Naive B cell (primary cell): ENCODE results near the gene SYF2. TPM values are rescaled to one million over a fixed set of nuclear protein-coding genes. Genes with fewer than 3 reads are reported as not detected.
"Not testable (repeated sequence)": the region's sequence is repeated elsewhere in the genome, so short reads cannot be mapped to it uniquely, and the experiment has no call there.

Source experiments
- ATAC-seq, 2 donors: fragments of 150-1000 bp; cut with Tn5 transposase; 2 replicates each; pipeline ENCODE4 v1.10.0; 2021; ENCODE audit warnings: low read depth in 2 of 2, mild to moderate bottlenecking in 2 of 2, moderate library complexity in 2 of 2
- DNase-seq: peaks from one replicate; pipeline ENCODE4 v3.0.0; 2022
- H3K27ac Mint-ChIP-seq, 6 donors: one replicate each; pipeline ENCODE4 v1.8.0; 2020 to 2022; ENCODE audit warnings: mild to moderate bottlenecking in 6 of 6, mixed read lengths in 6 of 6, moderate library complexity in 5 of 6, inconsistent platforms in 2 of 6
- H3K27me3 Mint-ChIP-seq, 3 donors: one replicate each; pipeline ENCODE4 v1.8.0; 2021 to 2022; ENCODE audit warnings: mixed read lengths in 3 of 3, mild to moderate bottlenecking in 1 of 3
- H3K36me3 Mint-ChIP-seq, 2 donors: one replicate each; pipeline ENCODE4 v1.8.0; 2020 to 2022; ENCODE audit warnings: mixed read lengths in 2 of 2, inconsistent platforms in 1 of 2, mild to moderate bottlenecking in 1 of 2
- H3K4me1 Mint-ChIP-seq, 3 donors: one replicate each; pipeline ENCODE4 v1.8.0; 2020 to 2022; ENCODE audit warnings: mixed read lengths in 3 of 3, inconsistent platforms in 1 of 3, mild to moderate bottlenecking in 1 of 3, moderate library complexity in 1 of 3
- H3K4me3 Mint-ChIP-seq, 8 donors: one replicate each; pipeline ENCODE4 v1.8.0; 2020 to 2022; ENCODE audit warnings: mild to moderate bottlenecking in 8 of 8, mixed read lengths in 8 of 8, moderate library complexity in 8 of 8, inconsistent platforms in 2 of 8
- H3K9me3 Mint-ChIP-seq, 7 donors: one replicate each; pipeline ENCODE4 v1.8.0; 2020 to 2022; ENCODE audit warnings: mixed read lengths in 7 of 7, mild to moderate bottlenecking in 5 of 7, inconsistent platforms in 2 of 7, moderate library complexity in 1 of 7
- polyA plus RNA-seq, 6 donors: library from polyadenylated mRNA; unstranded; fragments of 300-500 nt; fragmentation: Illumina TruSeq; gene quantifications; one replicate each; pipeline ENCODE4 v1.2.3, GENCODE V29; 2021; ENCODE audit warnings: low read depth in 6 of 6

Gene SYF2
- polyA plus RNA-seq, 6 donors from 2014 or later = 69.2 to 93.1 (median 78.0) TPM

DNA sequence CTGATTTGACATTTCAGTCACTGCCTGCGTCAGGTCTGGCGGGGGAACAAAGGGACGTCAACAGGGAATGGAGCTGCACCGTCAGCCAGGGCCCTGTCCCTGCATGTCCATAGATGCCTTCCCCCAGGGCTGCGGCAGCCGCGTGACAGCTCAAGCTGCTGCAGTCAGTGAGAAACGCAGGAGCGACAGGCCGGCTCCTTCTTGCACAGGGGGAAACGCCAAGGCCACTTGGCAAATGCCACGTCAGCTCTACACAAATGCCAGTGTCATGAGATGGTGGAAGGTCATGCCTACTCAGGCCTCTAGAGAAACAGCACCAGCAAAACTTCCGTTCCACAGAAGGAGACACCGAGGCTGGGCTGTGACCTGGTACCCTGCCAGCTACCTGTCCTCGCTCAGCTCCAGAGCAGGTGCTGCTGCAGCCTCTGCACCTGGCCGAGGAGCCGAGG, 37.7 kb downstream of the SYF2 start:
- Mint-ChIP-seq H3K4me1 (peaks cover 10 to 16% (median 13%) of the 10 kb centered on the region in 3 donors), H3K27me3 (peaks cover 17 to 31% (median 22%) of the 10 kb centered on the region in 3 donors), H3K36me3 (no peaks in the 10 kb centered on the region), H3K4me3 (no peak overlapping the region), H3K27ac (no peak overlapping the region), H3K9me3 (no peaks in the 10 kb centered on the region)
- DNase-seq (no peak), ATAC-seq (no peak)

DNA sequence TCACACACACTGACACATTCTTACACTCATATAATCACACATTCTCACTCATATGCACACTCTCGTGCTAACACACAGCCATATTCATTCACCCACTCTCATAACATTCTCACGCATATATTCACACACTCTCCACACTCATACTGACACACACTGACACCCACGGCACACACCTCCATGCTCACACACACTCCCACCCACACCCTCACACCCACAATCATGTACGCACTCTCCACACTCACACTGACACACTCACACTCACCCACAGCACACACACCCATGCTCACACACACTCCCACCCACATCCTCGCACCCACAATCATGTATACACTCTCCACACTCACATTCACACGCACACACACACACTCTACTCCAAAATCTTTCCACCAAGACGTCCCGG, 38.2 kb downstream of the SYF2 start:
- peaks cover 10 to 14% (median 13%) of the 10 kb centered on the region in 3 donors for H3K4me1 Mint-ChIP-seq
- no peak overlapping the region for H3K4me3 Mint-ChIP-seq
- no peaks in the 10 kb centered on the region for H3K36me3 Mint-ChIP-seq
- no peaks in the 10 kb centered on the region for H3K9me3 Mint-ChIP-seq
- ATAC-seq = no peak
- H3K27ac Mint-ChIP-seq = peak overlapping the region in 3 of 6 donors; percentile 14 to 37 (median 23)
- H3K27me3 Mint-ChIP-seq = peaks cover 17 to 26% (median 22%) of the 10 kb centered on the region in 3 donors
- DNase-seq = no peak

DNA sequence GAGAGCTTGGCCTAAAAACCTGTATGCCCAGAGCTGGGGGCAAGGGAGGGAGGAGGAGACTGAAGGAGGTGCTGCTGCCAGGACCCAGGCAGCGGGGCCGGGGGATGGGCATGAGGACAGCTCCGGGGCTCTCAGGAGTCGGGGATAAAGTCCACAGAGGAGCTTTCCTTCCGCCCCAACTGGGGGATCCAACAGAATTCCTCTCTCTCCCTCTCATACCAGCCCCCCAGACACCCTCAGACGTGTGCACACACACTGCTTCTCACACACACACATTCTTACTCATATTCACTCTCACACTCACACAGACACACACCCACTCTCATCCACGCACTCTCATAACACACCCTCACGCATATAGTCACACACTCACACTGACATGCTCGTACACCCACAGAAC, 39.1 kb downstream of the SYF2 start:
- DNase-seq = no peak
- peaks cover 17 to 24% (median 18%) of the 10 kb centered on the region in 3 donors for H3K27me3 Mint-ChIP-seq
- no peaks in the 10 kb centered on the region for H3K9me3 Mint-ChIP-seq
- no peak overlapping the region for H3K27ac Mint-ChIP-seq
- H3K4me1 Mint-ChIP-seq = peaks cover 4 to 6% (median 5%) of the 10 kb centered on the region in 3 donors
- H3K36me3 Mint-ChIP-seq = no peaks in the 10 kb centered on the region
- no peak overlapping the region for H3K4me3 Mint-ChIP-seq
- no peak for ATAC-seq

DNA sequence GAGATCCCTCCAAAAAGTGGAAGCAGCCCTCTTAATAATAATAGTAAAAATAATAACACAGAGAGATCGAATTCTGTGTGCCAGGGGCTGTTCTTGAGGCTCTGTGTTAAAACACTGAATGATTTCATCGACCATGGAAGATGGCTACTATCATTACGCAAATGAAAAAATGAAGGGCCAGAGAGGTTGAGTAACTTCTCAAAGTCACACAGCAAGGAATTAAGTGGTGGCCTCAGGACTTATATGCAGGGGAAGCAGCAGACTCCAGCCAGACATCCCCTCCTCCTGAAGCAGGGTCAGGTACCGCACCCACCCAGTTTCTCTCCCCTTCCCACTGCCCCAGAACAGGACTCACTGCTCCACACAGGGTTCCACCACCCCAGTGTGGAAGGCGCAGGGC, 40.1 kb downstream of the SYF2 start:
- H3K4me3 Mint-ChIP-seq = no peak overlapping the region
- peaks cover 16 to 19% (median 17%) of the 10 kb centered on the region in 3 donors for H3K27me3 Mint-ChIP-seq

DNA sequence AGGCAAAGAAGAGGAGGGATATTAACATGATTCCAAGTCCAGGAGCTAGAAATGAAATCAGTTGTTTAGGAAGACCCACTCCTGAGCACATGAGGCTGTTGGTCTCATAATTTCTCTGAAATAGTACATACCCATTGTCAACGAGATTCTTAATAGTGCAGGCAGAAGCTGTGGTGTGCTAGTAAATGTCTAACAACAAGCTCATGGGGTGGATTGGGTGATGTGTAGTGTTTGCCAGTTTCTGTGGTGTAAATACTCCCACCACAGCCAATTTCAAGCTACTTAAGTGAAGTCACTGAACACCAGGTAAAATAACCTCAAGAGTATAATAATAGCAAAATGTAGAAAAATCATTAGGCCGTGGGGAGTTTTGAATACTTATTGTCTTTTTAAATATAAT, 42.0 kb downstream of the SYF2 start:
- H3K27me3 Mint-ChIP-seq = peaks cover 16 to 34% (median 33%) of the 10 kb centered on the region in 3 donors
- H3K4me1 Mint-ChIP-seq = no peaks in the 10 kb centered on the region
- no peaks in the 10 kb centered on the region for H3K9me3 Mint-ChIP-seq
- H3K27ac Mint-ChIP-seq = no peak overlapping the region
- H3K36me3 Mint-ChIP-seq = no peaks in the 10 kb centered on the region
- no peak for DNase-seq
- no peak overlapping the region for H3K4me3 Mint-ChIP-seq
- ATAC-seq = no peak

More for the DNA sequence above, 40.1 kb downstream of the SYF2 start:
- ATAC-seq = no peak
- H3K4me1 Mint-ChIP-seq = no peaks in the 10 kb centered on the region
- DNase-seq = no peak
- H3K27ac Mint-ChIP-seq = peak overlapping the region in 1 of 6 donors; percentile 33
- H3K9me3 Mint-ChIP-seq = no peaks in the 10 kb centered on the region
- no peaks in the 10 kb centered on the region for H3K36me3 Mint-ChIP-seq

DNA sequence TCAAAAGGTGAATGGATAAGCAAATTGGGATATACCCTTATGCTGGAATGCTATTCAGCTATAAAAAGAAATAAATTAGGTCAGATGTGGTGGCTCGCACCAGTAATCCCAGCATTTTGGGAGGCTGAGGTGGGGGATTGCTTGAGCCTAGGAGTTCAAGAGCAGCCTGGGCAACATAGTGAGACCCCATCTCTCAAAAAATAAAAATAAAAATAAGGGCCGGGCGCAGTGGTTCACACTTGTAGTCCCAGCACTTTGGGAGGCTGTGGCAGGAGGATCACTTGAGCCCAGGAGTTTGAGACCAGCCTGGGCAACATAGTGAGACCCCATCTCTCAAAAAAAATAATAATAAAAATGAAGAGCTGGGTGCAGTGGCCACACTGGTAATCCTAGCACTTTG, 44.4 kb downstream of the SYF2 start:
- not testable (repeated sequence) for H3K9me3 Mint-ChIP-seq, H3K27ac Mint-ChIP-seq, DNase-seq, H3K4me1 Mint-ChIP-seq, ATAC-seq, H3K36me3 Mint-ChIP-seq
- Mint-ChIP-seq H3K4me3 (peak overlapping the region in 1 of 8 donors; percentile 48), H3K27me3 (peaks cover 8 to 43% (median 28%) of the 10 kb centered on the region in 3 donors)

DNA sequence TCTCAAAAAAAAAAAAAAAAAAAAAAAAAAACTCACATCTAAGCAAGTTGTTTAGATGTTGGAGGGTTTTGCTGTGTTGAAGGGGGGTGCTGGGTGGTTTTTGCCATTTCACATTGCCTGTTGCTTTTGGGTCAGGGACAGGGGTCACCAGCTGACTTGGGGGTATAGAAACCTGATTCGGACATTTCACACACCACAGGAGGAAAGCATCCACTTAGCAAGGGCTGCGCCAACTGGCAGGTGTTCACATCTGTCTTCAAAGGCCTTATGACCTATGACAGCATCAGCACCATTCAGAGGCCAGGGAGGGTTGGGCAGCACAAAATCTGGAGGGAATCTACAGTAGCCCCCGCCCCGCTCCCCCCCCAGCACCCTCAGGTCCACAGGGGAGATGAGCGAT, 45.2 kb downstream of the SYF2 start:
- no peak overlapping the region for H3K4me3 Mint-ChIP-seq
- H3K4me1 Mint-ChIP-seq = no peaks in the 10 kb centered on the region
- H3K9me3 Mint-ChIP-seq = no peaks in the 10 kb centered on the region
- no peaks in the 10 kb centered on the region for H3K36me3 Mint-ChIP-seq
- peaks cover 8 to 48% (median 28%) of the 10 kb centered on the region in 3 donors for H3K27me3 Mint-ChIP-seq
- H3K27ac Mint-ChIP-seq = peak overlapping the region in 1 of 6 donors; percentile 33
- ATAC-seq (no peak), DNase-seq (no peak)

DNA sequence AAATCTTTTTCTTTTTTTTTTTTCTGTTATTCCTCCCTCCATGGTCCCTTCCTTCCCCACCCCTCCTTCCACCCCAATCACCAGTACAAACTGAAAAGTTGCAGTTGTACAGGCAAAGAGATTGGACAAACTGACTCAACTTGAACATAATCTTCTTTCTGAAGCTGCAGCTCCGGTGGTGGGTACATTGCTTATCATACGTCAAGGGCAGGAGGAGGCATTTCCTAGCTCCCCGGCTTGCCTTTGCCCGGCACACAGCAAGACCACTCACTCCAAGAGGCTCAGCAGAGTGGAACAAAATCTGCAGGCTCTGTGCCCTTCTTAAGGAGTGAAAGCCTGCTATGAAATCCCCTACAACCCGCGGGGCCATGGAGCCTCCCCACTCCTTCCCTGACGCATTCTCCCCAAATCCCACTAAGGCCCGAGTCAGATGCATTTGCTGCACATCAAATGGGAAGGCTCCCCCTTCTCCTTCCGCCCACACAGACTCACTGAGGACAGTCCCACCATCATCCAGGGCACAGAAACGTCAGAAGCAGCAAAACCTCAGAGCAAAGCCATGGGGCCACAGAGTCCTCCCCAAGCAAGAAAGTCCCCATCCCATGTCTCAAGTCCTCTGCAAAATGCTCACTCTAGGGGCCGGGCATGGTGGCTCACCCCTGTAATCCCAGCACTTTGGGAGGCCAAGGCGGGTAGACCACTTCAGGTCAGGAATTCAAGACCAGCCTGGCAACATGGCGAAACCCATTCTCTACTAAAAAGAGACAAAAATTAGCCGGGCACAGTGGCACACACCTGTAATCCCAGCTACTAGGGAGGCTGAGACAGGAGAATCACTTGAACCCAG, 45.9 kb downstream of the SYF2 start:
- no peak for ATAC-seq
- peaks cover 8 to 48% (median 28%) of the 10 kb centered on the region in 3 donors for H3K27me3 Mint-ChIP-seq
- no peaks in the 10 kb centered on the region for H3K4me1 Mint-ChIP-seq
- no peak for DNase-seq
- H3K4me3 Mint-ChIP-seq = no peak overlapping the region
- H3K36me3 Mint-ChIP-seq = no peaks in the 10 kb centered on the region
- no peak overlapping the region for H3K27ac Mint-ChIP-seq
- H3K9me3 Mint-ChIP-seq = no peaks in the 10 kb centered on the region

DNA sequence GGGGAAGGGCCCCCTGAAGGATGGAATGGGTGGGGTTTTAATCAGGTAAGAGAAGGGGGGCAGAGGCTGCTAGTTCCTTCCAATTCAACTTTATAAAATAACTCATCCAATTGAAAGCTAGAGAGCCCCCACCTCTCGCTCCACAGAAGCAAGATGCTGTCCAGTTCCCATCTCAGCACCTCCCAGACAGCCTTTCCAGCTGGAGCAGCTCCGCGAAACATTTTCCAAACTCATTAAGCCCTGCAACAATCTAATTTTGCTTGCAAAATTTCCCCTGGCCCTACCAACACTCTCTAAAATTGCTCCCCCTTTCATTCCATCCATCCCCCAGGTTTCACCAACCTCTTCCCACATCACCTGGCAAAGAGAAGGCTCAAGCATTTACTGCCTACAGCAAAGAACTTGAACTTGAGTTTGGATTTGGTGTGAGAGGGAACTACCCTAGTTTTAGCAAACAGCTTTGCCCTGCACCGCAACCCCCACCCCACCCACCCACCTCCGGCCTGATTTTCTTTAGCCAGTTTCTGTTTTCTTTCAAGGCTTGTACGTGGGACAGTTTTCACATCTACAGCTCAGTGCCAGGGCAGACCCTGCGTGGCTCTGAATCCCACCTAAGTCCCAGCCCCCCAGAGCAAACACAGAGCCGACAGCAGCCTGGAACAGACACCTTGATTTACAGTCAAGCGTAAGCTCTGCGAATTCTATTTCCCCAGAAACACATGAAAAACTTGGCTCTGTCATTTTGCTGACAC, 46.7 kb downstream of the SYF2 start:
- ATAC-seq (no peak), DNase-seq (no peak)
- Mint-ChIP-seq H3K4me1 (no peaks in the 10 kb centered on the region), H3K4me3 (no peak overlapping the region), H3K27me3 (peaks cover 8 to 48% (median 28%) of the 10 kb centered on the region in 3 donors), H3K36me3 (no peaks in the 10 kb centered on the region), H3K9me3 (no peaks in the 10 kb centered on the region), H3K27ac (peak overlapping the region in 1 of 6 donors; percentile 75)

DNA sequence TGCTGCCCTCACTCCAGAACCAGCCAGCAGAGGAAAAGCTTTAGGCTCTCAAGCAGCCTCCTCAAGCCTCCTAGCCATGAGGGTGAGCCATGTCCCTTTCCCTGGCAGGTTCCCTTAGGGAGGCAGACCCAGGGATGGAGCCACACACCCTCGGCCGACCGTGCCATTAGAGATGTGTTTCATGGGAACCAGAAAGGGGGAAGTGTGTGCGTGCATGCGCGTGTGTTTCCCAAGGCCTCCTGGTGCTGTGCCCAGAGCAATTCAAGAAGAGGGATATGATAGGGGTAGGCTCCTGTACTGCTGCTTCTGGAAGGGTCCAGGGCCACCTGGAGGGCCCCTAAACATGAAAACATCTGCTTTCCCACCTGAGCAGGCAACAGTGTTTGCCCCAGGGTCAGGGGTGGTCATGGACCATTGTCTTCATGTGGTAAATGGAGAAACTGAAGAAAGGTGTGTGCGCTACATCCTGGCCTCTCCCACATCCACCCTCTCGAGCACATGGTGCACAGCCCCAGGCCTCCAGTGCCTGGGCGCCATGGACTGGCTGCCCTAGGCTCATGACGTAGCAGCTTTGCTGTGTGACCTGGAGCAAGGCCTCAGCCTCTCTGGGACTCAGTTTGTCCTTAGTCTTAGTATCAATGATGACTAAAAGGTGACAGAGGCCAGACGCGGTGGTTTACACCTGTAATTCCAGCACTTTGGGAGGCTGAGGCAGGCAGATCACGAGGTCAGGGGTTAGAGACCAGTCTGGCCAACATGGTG, 48.1 kb downstream of the SYF2 start:
- no peak overlapping the region for H3K27ac Mint-ChIP-seq
- ATAC-seq = no peak

DNA sequence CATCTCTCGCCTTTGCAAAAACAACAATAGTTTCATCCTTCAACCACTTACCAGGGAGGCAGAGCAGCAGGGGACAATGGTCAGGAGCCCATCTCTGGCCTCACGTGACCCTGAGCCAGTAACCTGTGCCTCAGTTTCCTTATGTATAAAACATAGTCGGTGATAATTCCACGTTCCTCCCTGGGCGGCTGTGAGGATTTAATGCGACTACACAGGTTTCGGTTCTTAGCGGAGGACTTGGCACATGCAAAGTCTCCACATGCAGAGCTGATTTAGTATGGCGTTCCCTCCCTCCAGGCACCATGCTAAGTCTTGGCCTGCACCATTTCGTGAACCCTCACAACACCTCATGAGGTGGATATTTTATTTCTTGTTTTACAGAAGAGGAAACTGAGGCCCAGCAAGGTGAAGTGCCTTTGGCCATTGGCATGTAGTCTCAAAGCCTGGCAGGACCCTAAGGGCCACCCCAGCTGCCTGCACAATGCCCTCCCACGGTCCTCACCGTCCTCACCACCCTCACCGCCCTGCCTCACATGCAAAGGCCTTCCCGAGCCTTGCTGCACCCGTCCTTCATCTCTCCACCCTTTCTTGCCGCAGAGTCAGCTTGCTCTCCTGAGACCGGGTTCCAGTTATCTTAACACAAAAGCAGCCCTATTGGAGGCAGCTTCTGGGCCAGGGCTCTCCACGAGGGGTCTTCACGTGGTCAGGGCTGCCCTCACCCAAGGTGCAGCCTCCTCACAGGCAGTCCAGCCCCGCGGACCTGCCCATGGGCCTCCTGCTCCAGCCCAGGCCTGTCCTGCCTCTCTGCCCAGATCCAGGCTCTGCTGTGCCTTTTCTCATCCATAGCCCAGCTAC, 48.9 kb downstream of the SYF2 start:
- Mint-ChIP-seq H3K4me3 (no peak overlapping the region), H3K9me3 (peaks cover 0 to 1% (median 0%) of the 10 kb centered on the region in 7 donors), H3K4me1 (no peaks in the 10 kb centered on the region), H3K36me3 (no peaks in the 10 kb centered on the region), H3K27ac (no peak overlapping the region), H3K27me3 (peaks cover 0 to 53% (median 28%) of the 10 kb centered on the region in 3 donors)
- DNase-seq (no peak), ATAC-seq (no peak)

More for the DNA sequence above, 48.1 kb downstream of the SYF2 start:
- H3K9me3 Mint-ChIP-seq = no peaks in the 10 kb centered on the region
- H3K36me3 Mint-ChIP-seq = no peaks in the 10 kb centered on the region
- no peak overlapping the region for H3K4me3 Mint-ChIP-seq
- no peaks in the 10 kb centered on the region for H3K4me1 Mint-ChIP-seq
- DNase-seq = no peak
- H3K27me3 Mint-ChIP-seq = peaks cover 0 to 50% (median 28%) of the 10 kb centered on the region in 3 donors

DNA sequence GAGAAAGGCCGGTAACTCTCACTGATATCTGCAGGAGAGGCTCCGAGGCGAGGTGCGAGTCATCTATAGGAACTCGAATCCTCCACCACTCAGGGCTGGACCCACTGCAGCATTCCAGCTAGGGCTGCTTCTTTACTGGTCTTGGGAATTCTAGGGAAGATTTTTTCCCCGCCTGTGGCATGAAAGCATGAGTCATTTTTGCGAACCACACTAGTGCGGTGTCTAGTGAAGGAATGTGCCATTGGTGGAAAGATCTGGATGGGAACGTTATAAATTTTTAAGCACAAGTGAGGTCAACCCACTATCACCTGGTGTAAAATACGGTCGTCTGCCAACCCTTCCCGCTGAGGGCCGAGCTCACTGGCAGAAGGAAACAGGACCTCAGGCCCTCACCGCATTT, 49.7 kb downstream of the SYF2 start:
- H3K27me3 Mint-ChIP-seq = peaks cover 0 to 53% (median 28%) of the 10 kb centered on the region in 3 donors
- H3K4me1 Mint-ChIP-seq = no peaks in the 10 kb centered on the region
- ATAC-seq (no peak), DNase-seq (no peak)
- H3K4me3 Mint-ChIP-seq = no peak overlapping the region
- H3K36me3 Mint-ChIP-seq = no peaks in the 10 kb centered on the region
- H3K27ac Mint-ChIP-seq = no peak overlapping the region
- peaks cover 0 to 8% (median 3%) of the 10 kb centered on the region in 7 donors for H3K9me3 Mint-ChIP-seq
